AG09309 (cell line): ENCODE results near the gene PREX1.

Experiments
- DNase-seq: peaks from one replicate; pipeline ENCODE4 v3.0.0-alpha.2; 2010; ENCODE audit warnings: low read depth
- H3K4me3 ChIP-seq: 2 replicates; pipeline ENCODE4 v1.5.1; 2011; ENCODE audit warnings: mild to moderate bottlenecking, low read depth, low read length, moderate library complexity; ENCODE audit not compliant: control insufficient read depth
- CTCF ChIP-seq: IDR thresholded peaks from 2 replicates; pipeline ENCODE4 v1.5.1; 2011; ENCODE audit warnings: mild to moderate bottlenecking, low read depth, low read length, inconsistent platforms; ENCODE audit not compliant: insufficient read depth, control insufficient read depth; ENCODE audit errors: missing control alignments

Gene PREX1

GRCh38 chr20:48672324-48672723 is 155.5 kb downstream of the PREX1 start:
- DNase-seq: no peak
- no peak overlapping the region for H3K4me3 ChIP-seq
- no peak for TF ChIP-seq CTCF

- DNase-seq: no peak
- H3K4me3 ChIP-seq: no peak overlapping the region
- no peak for TF ChIP-seq CTCF
Observed at GRCh38 chr20:48671141-48671540, 156.7 kb downstream of the PREX1 start.

- no peak overlapping the region for H3K4me3 ChIP-seq
- TF ChIP-seq CTCF: no peak
- no peak for DNase-seq
Observed at GRCh38 chr20:48669946-48670605, 157.7 kb downstream of the PREX1 start.

GRCh38 chr20:48668451-48668946 is 159.3 kb downstream of the PREX1 start:
- no peak for DNase-seq
- H3K4me3 ChIP-seq: no peak overlapping the region
- TF ChIP-seq CTCF: no peak

- no peak for DNase-seq
- TF ChIP-seq CTCF: no peak
- H3K4me3 ChIP-seq: no peak overlapping the region
Observed at GRCh38 chr20:48667889-48668413, 159.8 kb downstream of the PREX1 start.

- H3K4me3 ChIP-seq: no peak overlapping the region
- TF ChIP-seq CTCF: no peak
- DNase-seq: no peak
Observed at GRCh38 chr20:48667481-48667880, 160.3 kb downstream of the PREX1 start.
